Activated CD4-positive, alpha-beta memory T cell treated with anti-CD3 and anti-CD28 coated beads, Interleukin-2, amount 10 ng/mL, durations not matched to agents 7 days and 5 days (primary cell): ENCODE results near the gene CDC23. TPM values are rescaled to one million over a fixed set of nuclear protein-coding genes. Genes with fewer than 3 reads are reported as not detected.
"Not testable (repeated sequence)": the region's sequence is repeated elsewhere in the genome, so short reads cannot be mapped to it uniquely, and the experiment has no call there.

Experiments used
- CTCF ChIA-PET: fragments of 350-600 bp; sonication (Branson Sonifier 250); formaldehyde crosslinking; loops from one replicate; lab custom pipeline; 2021; ENCODE audit warnings: antibody characterized with exemption, inconsistent platforms; lab: Charles Lee
- POLR2A ChIA-PET: fragments of 350-600 bp; sonication (Branson Sonifier 250); formaldehyde crosslinking; loops from one replicate; lab custom pipeline; 2021; ENCODE audit warnings: antibody characterized with exemption; lab: Charles Lee
- DNase-seq: peaks from one replicate; pipeline ENCODE4 v3.0.0-alpha.2; 2020
- H3K27ac Mint-ChIP-seq: one replicate; pipeline ENCODE4 v1.8.0; 2021; ENCODE audit warnings: mild to moderate bottlenecking, mixed read lengths
- H3K27me3 Mint-ChIP-seq: one replicate; pipeline ENCODE4 v1.8.0; 2021; ENCODE audit warnings: mixed read lengths
- H3K36me3 Mint-ChIP-seq: one replicate; pipeline ENCODE4 v1.8.0; 2021; ENCODE audit warnings: low read depth, mixed read lengths
- H3K4me1 Mint-ChIP-seq: one replicate; pipeline ENCODE4 v1.8.0; 2021; ENCODE audit warnings: mixed read lengths
- H3K4me3 Mint-ChIP-seq: one replicate; pipeline ENCODE4 v1.8.0; 2021; ENCODE audit warnings: mild to moderate bottlenecking, mixed read lengths
- H3K9me3 Mint-ChIP-seq: one replicate; pipeline ENCODE4 v1.8.0; 2021; ENCODE audit warnings: mixed read lengths
- total RNA-seq, 2 experiments: library from RNA; stranded (reverse); gene quantifications; one replicate each; pipeline ENCODE4 v1.2.3, GENCODE V29; 2021

CDC23 gene
- total RNA-seq, 2 experiments from 2014 or later: 32.3 to 33.3 TPM

DNA sequence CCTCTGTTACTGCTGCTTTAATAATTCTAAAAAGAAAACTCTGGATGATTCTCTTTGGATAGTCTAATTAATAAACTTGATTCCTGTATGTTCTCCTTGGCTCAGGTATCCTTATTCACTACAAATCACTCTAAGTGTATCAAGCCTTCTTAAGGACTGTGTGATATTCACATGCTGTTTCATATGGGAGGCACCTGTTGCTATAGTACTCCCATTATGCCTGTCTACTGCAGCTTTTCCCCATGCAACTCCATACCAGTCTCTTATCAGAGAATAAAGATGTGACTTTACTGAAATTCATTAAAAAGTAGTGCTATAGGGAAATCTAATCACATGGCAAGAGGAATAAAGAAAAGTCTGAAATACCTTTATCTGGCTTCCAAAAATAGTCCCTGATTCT lies 49.4 kb downstream of the CDC23 start:
- no peaks in the 10 kb centered on the region for H3K4me1 Mint-ChIP-seq
- H3K36me3 Mint-ChIP-seq: peaks cover 88% of the 10 kb centered on the region
- POLR2A ChIA-PET: interaction anchor here (1.1 kb wide), 1 partner anchor 14 kb away, joined by 3 read pairs; no protein-coding TSS in a partner anchor
- no peak overlapping the region for H3K4me3 Mint-ChIP-seq
- no peaks in the 10 kb centered on the region for H3K27me3 Mint-ChIP-seq
- H3K27ac Mint-ChIP-seq: no peak overlapping the region
- no peaks in the 10 kb centered on the region for H3K9me3 Mint-ChIP-seq
- CTCF ChIA-PET: interaction anchor here (1.9 kb wide), 1 partner anchor 16 kb away, joined by 4 read pairs; no protein-coding TSS in a partner anchor
- no peak for DNase-seq

DNA sequence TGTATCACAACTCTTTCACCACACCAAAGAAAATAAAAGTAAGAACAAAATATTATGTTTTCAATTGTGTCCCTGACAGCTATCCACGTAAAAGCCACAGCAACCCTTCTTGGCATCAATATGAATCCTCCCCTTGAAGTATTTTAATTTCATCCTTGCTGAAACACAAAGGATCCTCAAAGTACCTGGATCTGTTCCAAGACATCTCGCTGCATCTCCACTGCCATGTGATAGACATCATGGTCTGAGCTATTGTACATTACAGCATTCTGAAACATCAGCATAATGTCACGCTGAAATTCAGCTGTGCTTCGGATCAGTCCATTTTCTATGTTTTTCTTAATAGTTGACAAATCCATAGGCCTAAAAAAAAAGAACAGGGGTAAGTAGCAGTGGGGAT lies 52.4 kb downstream of the CDC23 start:
- H3K27me3 Mint-ChIP-seq: no peaks in the 10 kb centered on the region
- POLR2A ChIA-PET: no interaction called here
- no peaks in the 10 kb centered on the region for H3K4me1 Mint-ChIP-seq
- no peak for DNase-seq
- CTCF ChIA-PET: interaction anchor here (0.5 kb wide), 1 partner anchor 62 kb away, joined by 4 read pairs; no protein-coding TSS in a partner anchor
- no peak overlapping the region for H3K27ac Mint-ChIP-seq
- H3K4me3 Mint-ChIP-seq: no peak overlapping the region
- no peaks in the 10 kb centered on the region for H3K9me3 Mint-ChIP-seq
- H3K36me3 Mint-ChIP-seq: peaks cover 77% of the 10 kb centered on the region

DNA sequence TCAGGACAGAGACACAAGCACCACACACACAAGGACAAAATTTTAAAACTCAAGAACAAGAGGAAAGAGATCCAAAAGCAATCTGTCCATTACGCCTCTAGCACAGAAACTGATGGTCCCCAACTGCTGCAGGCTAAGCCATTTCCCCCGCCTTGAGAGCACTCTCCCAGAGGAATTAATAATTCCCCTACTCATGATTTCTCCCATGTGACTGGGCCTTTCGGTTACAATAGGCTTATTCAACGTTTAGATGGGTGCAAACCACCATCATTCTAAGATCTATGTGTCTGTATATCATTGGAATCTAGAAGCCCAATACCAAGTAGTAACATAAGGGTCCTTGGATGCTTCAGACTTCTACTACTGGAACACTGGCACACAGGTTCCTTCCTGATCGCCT lies 53.5 kb downstream of the CDC23 start:
- Mint-ChIP-seq H3K4me1 (no peaks in the 10 kb centered on the region), H3K9me3 (no peaks in the 10 kb centered on the region), H3K4me3 (no peak overlapping the region), H3K27me3 (no peaks in the 10 kb centered on the region), H3K36me3 (peaks cover 68% of the 10 kb centered on the region), H3K27ac (no peak overlapping the region)
- DNase-seq: no peak
- CTCF ChIA-PET: interaction anchor here (0.6 kb wide), 1 partner anchor 343 kb away, joined by 3 read pairs; no protein-coding TSS in a partner anchor
- POLR2A ChIA-PET: no interaction called here

DNA sequence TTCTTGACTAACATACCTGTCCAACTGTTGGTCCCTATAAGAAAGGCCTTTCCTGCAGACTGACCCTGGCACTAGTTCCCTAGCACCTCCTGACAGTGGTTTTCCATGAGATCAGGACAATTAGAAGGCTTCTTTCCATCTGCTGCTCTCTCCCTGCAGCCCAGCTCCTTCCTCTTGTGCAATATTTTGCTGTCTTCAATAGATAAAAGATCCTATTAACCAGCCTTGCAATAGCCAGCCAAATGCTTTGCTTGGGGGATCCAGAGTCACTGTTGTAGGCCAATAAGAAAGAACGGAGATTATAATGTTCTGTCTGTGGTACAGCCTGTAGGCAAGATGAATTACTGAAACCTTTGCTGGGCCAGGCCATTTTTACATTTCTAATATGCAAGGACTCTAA lies 55.5 kb downstream of the CDC23 start:
- Mint-ChIP-seq H3K27ac (no peak overlapping the region), H3K9me3 (no peaks in the 10 kb centered on the region), H3K27me3 (peaks cover 4% of the 10 kb centered on the region), H3K4me1 (no peaks in the 10 kb centered on the region), H3K4me3 (no peak overlapping the region), H3K36me3 (peaks cover 48% of the 10 kb centered on the region)
- POLR2A ChIA-PET: no interaction called here
- DNase-seq: no peak
- CTCF ChIA-PET: no interaction called here

DNA sequence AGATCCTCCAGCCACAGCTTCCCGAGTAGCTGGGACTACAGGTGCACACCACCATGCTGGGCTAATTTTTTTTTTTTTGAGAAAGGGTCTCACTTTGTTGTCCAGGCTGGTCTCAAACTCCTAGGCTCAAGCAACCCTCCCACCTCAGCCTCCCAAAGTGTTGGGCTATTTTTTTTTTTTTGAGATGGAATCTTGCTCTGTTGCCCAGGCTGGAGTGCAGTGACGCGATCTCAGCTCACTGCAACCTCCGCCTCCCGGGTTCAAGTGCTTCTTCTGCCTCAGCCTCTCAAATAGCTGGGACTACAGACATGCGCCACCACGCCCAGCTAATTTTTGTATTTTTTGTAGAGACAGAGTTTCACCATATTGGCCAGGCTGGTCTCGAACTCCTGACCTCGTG lies 57.1 kb downstream of the CDC23 start:
- H3K36me3 Mint-ChIP-seq: peaks cover 35% of the 10 kb centered on the region
- H3K9me3 Mint-ChIP-seq, H3K4me1 Mint-ChIP-seq, DNase-seq, H3K4me3 Mint-ChIP-seq, H3K27me3 Mint-ChIP-seq, CTCF ChIA-PET, H3K27ac Mint-ChIP-seq: not testable (repeated sequence)
- POLR2A ChIA-PET: interaction anchor here (0.7 kb wide), 1 partner anchor 530 kb away, joined by 4 read pairs; no protein-coding TSS in a partner anchor

DNA sequence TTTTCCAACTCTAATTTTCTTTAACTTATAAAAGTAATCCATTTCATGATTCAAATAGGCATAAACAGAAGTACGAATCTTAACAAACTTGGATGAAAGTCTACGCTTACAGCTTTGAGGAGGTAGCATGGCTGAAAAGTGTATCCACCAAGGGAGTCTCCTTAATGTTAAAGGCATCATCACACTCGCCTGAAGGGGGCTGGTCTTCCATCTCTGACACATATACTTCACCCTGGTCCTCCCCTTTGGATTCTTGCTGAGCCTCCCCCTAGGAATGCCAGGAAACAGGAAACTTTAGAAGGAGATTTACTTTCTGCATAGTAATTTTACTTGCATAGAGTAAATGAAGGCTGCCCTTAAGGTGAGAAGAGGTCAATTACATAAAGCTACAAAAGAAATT lies 63.6 kb downstream of the CDC23 start:
- Mint-ChIP-seq H3K27me3 (peaks cover 4% of the 10 kb centered on the region), H3K36me3 (no peaks in the 10 kb centered on the region), H3K9me3 (no peaks in the 10 kb centered on the region), H3K4me3 (no peak overlapping the region), H3K4me1 (no peaks in the 10 kb centered on the region), H3K27ac (no peak overlapping the region)
- ChIA-PET POLR2A (no interaction called here), CTCF (interaction anchor here (0.9 to 1.6 kb wide), 3 partner anchors 16 to 17 kb away, joined by 3 to 4 read pairs (median 3); no protein-coding TSS in a partner anchor)
- no peak for DNase-seq

DNA sequence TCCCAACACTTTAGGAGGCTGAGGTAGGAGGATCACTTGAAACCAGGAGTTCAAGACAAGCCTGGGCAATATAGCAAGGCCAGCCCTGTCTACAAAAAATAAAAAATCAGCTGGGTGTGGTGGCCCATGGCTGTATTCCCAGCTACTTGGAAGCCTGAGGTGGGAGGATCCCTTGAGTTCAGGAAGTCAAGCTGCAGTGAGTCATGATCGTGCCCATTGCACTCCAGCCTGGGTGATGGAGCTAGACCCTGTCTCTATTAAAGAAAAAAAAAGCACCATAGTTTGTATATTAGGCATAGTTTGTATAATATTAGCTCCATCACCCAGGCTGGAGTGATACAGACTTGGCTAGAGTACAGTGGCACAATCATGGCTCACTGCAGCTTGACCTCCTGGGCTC lies 64.3 kb downstream of the CDC23 start:
- Mint-ChIP-seq H3K27me3 (peaks cover 2% of the 10 kb centered on the region), H3K36me3 (no peaks in the 10 kb centered on the region), H3K9me3 (no peaks in the 10 kb centered on the region), H3K27ac (no peak overlapping the region), H3K4me1 (no peaks in the 10 kb centered on the region), H3K4me3 (no peak overlapping the region)
- no peak for DNase-seq
- ChIA-PET POLR2A (no interaction called here), CTCF (interaction anchor here (1.6 kb wide), 1 partner anchor 15 kb away, joined by 4 read pairs; no protein-coding TSS in a partner anchor)

DNA sequence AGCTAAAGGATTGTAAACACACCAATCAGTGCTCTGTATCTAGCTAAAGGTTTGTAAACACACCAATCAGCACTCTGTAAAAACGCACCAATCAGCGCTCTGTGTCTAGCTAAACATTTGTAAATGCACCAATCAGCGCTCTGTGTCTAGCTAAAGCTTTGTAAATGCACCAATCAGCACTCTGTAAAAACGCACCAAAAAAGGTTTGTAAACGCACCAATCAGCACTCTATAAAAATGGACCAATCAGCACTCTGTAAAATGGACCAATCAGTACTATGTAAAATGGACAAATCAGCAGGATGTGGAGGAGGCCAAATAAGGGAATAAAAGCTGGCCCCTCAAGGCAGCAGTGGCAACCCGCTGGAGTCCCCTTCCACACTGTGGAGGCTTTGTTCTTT lies 69.5 kb downstream of the CDC23 start:
- POLR2A ChIA-PET, H3K9me3 Mint-ChIP-seq, H3K27me3 Mint-ChIP-seq, H3K27ac Mint-ChIP-seq, H3K4me3 Mint-ChIP-seq, H3K4me1 Mint-ChIP-seq, H3K36me3 Mint-ChIP-seq, DNase-seq: not testable (repeated sequence)
- CTCF ChIA-PET: interaction anchor here (3.1 kb wide), 1 partner anchor 10 kb away, joined by 13 read pairs; no protein-coding TSS in a partner anchor

DNA sequence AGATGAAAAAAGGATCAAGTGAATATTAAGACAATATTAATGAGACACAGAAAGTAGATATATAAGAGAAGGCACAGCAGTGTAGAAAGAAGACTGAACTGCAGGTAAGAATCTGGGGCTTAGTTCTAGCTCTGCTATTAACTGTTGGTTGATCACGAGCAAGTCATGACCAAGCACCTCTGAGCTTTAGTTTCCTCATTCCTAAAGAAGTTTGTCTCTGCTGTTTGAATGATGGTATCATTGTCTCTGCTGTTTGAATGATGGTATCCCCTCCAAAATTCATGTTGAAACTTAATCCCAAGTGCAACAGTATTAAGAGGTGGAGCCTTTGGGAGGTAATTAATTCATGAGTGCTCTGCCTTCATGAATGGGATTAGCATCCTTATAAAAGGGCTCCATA lies 71.4 kb downstream of the CDC23 start:
- DNase-seq: no peak
- H3K4me3 Mint-ChIP-seq: no peak overlapping the region
- POLR2A ChIA-PET: no interaction called here
- peaks cover 5% of the 10 kb centered on the region for H3K27me3 Mint-ChIP-seq
- H3K9me3 Mint-ChIP-seq: no peaks in the 10 kb centered on the region
- no peak overlapping the region for H3K27ac Mint-ChIP-seq
- no peaks in the 10 kb centered on the region for H3K4me1 Mint-ChIP-seq
- H3K36me3 Mint-ChIP-seq: no peaks in the 10 kb centered on the region
- CTCF ChIA-PET: interaction anchor here (0.8 kb wide), 1 partner anchor 10 kb away, joined by 3 read pairs; no protein-coding TSS in a partner anchor

DNA sequence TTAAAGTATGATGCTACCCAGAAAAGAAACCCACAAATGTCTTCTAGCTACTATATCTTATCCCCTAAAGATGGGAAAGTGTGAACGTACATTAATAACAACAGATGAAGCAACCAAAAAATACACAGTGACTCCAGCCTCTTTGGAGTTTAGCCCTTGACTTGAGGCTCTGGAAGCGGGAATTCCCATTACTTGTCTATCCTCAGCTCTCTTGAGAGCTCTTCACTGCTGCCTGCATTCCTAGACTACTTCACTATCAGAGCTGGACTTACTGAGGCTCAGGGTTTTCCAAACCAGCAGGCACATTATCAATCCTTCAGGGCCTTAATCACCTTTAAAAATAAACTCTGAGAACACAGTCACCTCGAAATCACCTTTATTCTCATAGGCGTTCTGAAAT lies 72.9 kb downstream of the CDC23 start:
- Mint-ChIP-seq H3K36me3 (no peaks in the 10 kb centered on the region), H3K4me1 (no peaks in the 10 kb centered on the region), H3K9me3 (no peaks in the 10 kb centered on the region), H3K27me3 (peaks cover 10% of the 10 kb centered on the region), H3K4me3 (no peak overlapping the region), H3K27ac (no peak overlapping the region)
- ChIA-PET CTCF (interaction anchor here (1.2 kb wide), 1 partner anchor 62 kb away, joined by 4 read pairs; no protein-coding TSS in a partner anchor), POLR2A (no interaction called here)
- DNase-seq: no peak

DNA sequence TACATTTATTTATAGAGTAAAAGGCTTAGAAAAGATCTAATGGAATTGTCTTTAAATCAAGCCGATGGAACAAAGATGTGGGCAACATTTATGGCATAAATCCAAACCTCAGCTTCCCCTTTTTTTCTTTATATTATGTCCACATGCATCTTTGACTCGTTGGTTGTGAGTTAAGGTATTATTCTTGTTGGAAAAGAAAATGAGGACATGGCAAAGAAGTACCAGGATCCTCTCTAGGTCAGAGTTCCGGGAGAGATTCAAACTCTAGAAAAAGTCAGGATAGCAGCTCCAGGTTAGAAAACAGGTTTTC lies 73.4 kb downstream of the CDC23 start:
- H3K27me3 Mint-ChIP-seq: peaks cover 10% of the 10 kb centered on the region
- H3K9me3 Mint-ChIP-seq: no peaks in the 10 kb centered on the region
- H3K4me1 Mint-ChIP-seq: no peaks in the 10 kb centered on the region
- CTCF ChIA-PET: interaction anchor here (1.2 kb wide), 1 partner anchor 62 kb away, joined by 4 read pairs; no protein-coding TSS in a partner anchor
- no peak overlapping the region for H3K4me3 Mint-ChIP-seq
- no peak for DNase-seq
- POLR2A ChIA-PET: no interaction called here
- no peaks in the 10 kb centered on the region for H3K36me3 Mint-ChIP-seq
- H3K27ac Mint-ChIP-seq: no peak overlapping the region

DNA sequence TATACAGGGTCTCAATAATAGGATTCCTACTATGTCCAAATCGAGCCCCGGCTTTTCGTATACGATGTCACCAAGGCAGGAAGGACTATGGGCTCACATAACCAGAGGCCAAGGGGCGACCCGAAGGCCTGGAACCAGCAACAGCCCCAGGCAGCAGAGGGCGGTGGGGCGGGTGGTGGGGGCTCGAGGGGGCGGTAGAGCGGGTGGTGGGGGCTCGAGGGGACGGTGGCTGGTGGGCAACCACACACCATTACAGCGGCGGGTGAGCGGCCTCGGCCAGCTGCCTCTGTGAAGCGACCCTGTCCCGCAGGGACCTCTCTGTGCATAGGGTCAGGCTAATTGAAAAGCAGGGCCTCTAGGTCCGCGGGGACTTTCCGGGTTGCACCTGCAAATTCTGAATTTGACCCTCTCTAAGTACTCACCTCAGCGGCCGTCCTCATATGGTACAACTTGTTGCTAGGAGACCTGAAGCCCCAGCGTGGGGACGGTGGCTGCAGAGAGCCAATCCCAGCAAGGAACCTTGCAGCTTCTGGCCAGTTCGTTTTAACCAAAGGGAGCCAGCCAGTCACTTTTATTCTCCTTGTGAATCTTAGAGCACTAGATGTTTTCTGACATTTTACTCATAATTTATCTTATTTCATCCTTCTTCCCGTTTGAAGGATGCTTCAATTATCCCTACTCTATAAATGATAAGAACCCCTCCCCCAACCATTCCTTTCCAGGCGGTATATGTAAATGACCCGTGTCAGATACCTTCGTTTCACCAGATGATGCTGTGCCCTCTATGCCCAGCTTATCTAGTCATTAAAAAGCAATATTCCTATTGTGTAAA lies 74.0 kb downstream of the CDC23 start, which contains the start of gene NME5:
Gene NME5, minus strand, starts transcription at position 480 of the 832 bp plus-strand sequence. CDS start 648 bp downstream, outside the sequence.
- no peaks in the 10 kb centered on the region for H3K4me1 Mint-ChIP-seq
- H3K27ac Mint-ChIP-seq: no peak within 1 kb of the TSS
- no peak within 1 kb of the TSS for H3K4me3 Mint-ChIP-seq
- peaks cover 10% of the 10 kb centered on the region for H3K27me3 Mint-ChIP-seq
- no peak for DNase-seq
- H3K36me3 Mint-ChIP-seq: no peaks in the 10 kb centered on the region
- no peaks in the 10 kb centered on the region for H3K9me3 Mint-ChIP-seq
- ChIA-PET POLR2A (no interaction called here), CTCF (interaction anchor here (1.2 kb wide), 1 partner anchor 61 kb away, joined by 4 read pairs; no protein-coding TSS in a partner anchor)
